ENCODE data around the gene TERT.
"Not testable (repeated sequence)": the region's sequence is repeated elsewhere in the genome, so short reads cannot be mapped to it uniquely, and the experiment has no call there.

TERT gene

GRCh38 chr5:1330847-1331831 is 36.3 kb upstream of the TERT start:
- no peak for DNase-seq

- DNase-seq: no peak
Measured at GRCh38 chr5:1330146-1330846, 35.4 kb upstream of the TERT start.

GRCh38 chr5:1329111-1329579 is 34.3 kb upstream of the TERT start:
- DNase-seq: no peak

- DNase-seq: not testable (repeated sequence)
Measured at GRCh38 chr5:1328237-1329110, 33.6 kb upstream of the TERT start.

GRCh38 chr5:1326901-1327756 is 32.3 kb upstream of the TERT start:
- DNase-seq: peak; percentile 8

GRCh38 chr5:1326532-1326875 is 31.6 kb upstream of the TERT start:
- peak; percentile 7 for DNase-seq

GRCh38 chr5:1325870-1326531 is 31.1 kb upstream of the TERT start:
- peak; percentile 32 for DNase-seq

- peak; percentile 32 for DNase-seq
Measured at GRCh38 chr5:1325191-1325741, 30.4 kb upstream of the TERT start.

GRCh38 chr5:1324719-1325190 is 29.9 kb upstream of the TERT start:
- DNase-seq: peak; percentile 30

GRCh38 chr5:1324301-1324700 is 29.4 kb upstream of the TERT start:
- DNase-seq: peak; percentile 30

- DNase-seq: peak; percentile 28
Measured at GRCh38 chr5:1323803-1324173, 28.9 kb upstream of the TERT start.

GRCh38 chr5:1322955-1323802 is 28.3 kb upstream of the TERT start:
- peak; percentile 41 for DNase-seq

- DNase-seq: peak; percentile 49
Measured at GRCh38 chr5:1322036-1322900, 27.4 kb upstream of the TERT start.

- DNase-seq: peak; percentile 43
Measured at GRCh38 chr5:1321576-1321975, 26.7 kb upstream of the TERT start.

- peak; percentile 40 for DNase-seq
Measured at GRCh38 chr5:1320436-1321344, 25.8 kb upstream of the TERT start.

GRCh38 chr5:1319436-1320256 is 24.8 kb upstream of the TERT start:
- peak; percentile 48 for DNase-seq
